Measurements from ENCODE around the gene AFF3. TPM values are rescaled to one million over a fixed set of nuclear protein-coding genes. Genes with fewer than 3 reads are reported as not detected.

AFF3 gene
- total RNA-seq = 10 to 100 TPM; 27.1 to 34.4 TPM
- polyA plus RNA-seq (ENCODE audit: insufficient read depth, low read depth, low replicate concordance) = 18.0 TPM
- long read RNA-seq, donor 1 = 0 reads
- long read RNA-seq, donor 2 = 0 reads

GRCh38 chr2:100142393-100142792 lies at the start of gene AFF3:
Gene AFF3, minus strand, starts transcription at chr2:100142590. Its CDS starts 38,136 bp downstream, at chr2:100104454.
- WGBS, 2 donors = 91 to 96% methylated on average over 11 of the region's 11 CpGs
- intact Hi-C loops (cut with DNase I; ENCODE audit: low total_unique reads) = no loop called here
- no peaks in the 10 kb centered on the region for H3K9me3 ChIP-seq
- H3K4me1 ChIP-seq = no peaks in the 10 kb centered on the region
- no peaks in the 10 kb centered on the region for H3K27me3 ChIP-seq
- no peak within 1 kb of the TSS for H3K27ac ChIP-seq
- H3K4me3 ChIP-seq = no peak within 1 kb of the TSS
- no peak for TF ChIP-seq CTCF (IDR thresholded peaks at IDR 0.05)
- TF ChIP-seq POLR2A (IDR thresholded peaks at IDR 0.05) = no peak
- no peaks in the 10 kb centered on the region for H3K36me3 ChIP-seq (ENCODE audit: low read depth, missing control alignments)
- DNase-seq = peak; percentile 15

- Histone ChIP-seq H3K27me3 (no peaks in the 10 kb centered on the region), H3K9me3 (no peaks in the 10 kb centered on the region), H3K27ac (no peak overlapping the region), H3K4me3 (no peak overlapping the region), H3K4me1 (no peaks in the 10 kb centered on the region), H3K36me3 (ENCODE audit: low read depth, missing control alignments) (no peaks in the 10 kb centered on the region)
- TF ChIP-seq CTCF (IDR thresholded peaks at IDR 0.05) = no peak
- WGBS, 2 donors = 90 to 96% methylated on average over 6 of the region's 6 CpGs
- no peak for DNase-seq
- intact Hi-C loops (cut with DNase I; ENCODE audit: low total_unique reads) = no loop called here
These were observed 47.0 kb upstream of the AFF3 start for GRCh38 chr2:100189387-100189786.

- TF ChIP-seq CTCF (IDR thresholded peaks at IDR 0.05) = no peak
- TF ChIP-seq POLR2A (IDR thresholded peaks at IDR 0.05) = no peak
- no peaks in the 10 kb centered on the region for H3K9me3 ChIP-seq
- no peak overlapping the region for H3K4me3 ChIP-seq
- intact Hi-C loops (cut with DNase I; ENCODE audit: low total_unique reads) = no loop called here
- H3K4me1 ChIP-seq = no peaks in the 10 kb centered on the region
- H3K27ac ChIP-seq = no peak overlapping the region
- 92% methylated on average over 2 of the region's 2 CpGs for WGBS, 2 donors
- H3K27me3 ChIP-seq = no peaks in the 10 kb centered on the region
- H3K36me3 ChIP-seq (ENCODE audit: low read depth, missing control alignments) = no peaks in the 10 kb centered on the region
- no peak for DNase-seq
These were observed 45.9 kb upstream of the AFF3 start for GRCh38 chr2:100188326-100188725.

- Histone ChIP-seq H3K4me1 (peaks cover 7% of the 10 kb centered on the region), H3K36me3 (ENCODE audit: low read depth, missing control alignments) (no peaks in the 10 kb centered on the region), H3K9me3 (no peaks in the 10 kb centered on the region), H3K4me3 (no peak overlapping the region), H3K27me3 (no peaks in the 10 kb centered on the region), H3K27ac (no peak overlapping the region)
- intact Hi-C loops (cut with DNase I; ENCODE audit: low total_unique reads) = no loop called here
- WGBS, 2 donors = 84 to 87% methylated on average over 8 of the region's 8 CpGs
- DNase-seq = no peak
- no peak for TF ChIP-seq POLR2A (IDR thresholded peaks at IDR 0.05)
- no peak for TF ChIP-seq CTCF (IDR thresholded peaks at IDR 0.05)
These were observed 43.7 kb upstream of the AFF3 start for GRCh38 chr2:100186126-100186525.

GRCh38 chr2:100185516-100185915 lies 43.1 kb upstream of the AFF3 start:
- Histone ChIP-seq H3K9me3 (no peaks in the 10 kb centered on the region), H3K27ac (no peak overlapping the region), H3K27me3 (no peaks in the 10 kb centered on the region), H3K36me3 (ENCODE audit: low read depth, missing control alignments) (no peaks in the 10 kb centered on the region), H3K4me3 (no peak overlapping the region), H3K4me1 (peaks cover 7% of the 10 kb centered on the region)
- WGBS, 2 donors = 89 to 97% methylated on average over 5 of the region's 5 CpGs
- TF ChIP-seq CTCF (IDR thresholded peaks at IDR 0.05) = no peak
- TF ChIP-seq POLR2A (IDR thresholded peaks at IDR 0.05) = no peak
- DNase-seq = no peak
- intact Hi-C loops (cut with DNase I; ENCODE audit: low total_unique reads) = no loop called here
